ENCODE results near the gene MPDU1.
A peak's percentile ranks its signal among the peaks of the same experiment; 100 is the strongest.
"Not testable (repeated sequence)": the region's sequence is repeated elsewhere in the genome, so short reads cannot be mapped to it uniquely, and the experiment has no call there.

Gene MPDU1

GRCh38 chr17:7589891-7590691, 6.4 kb downstream of the MPDU1 start, which contains the start of gene SOX15:
Gene SOX15 (minus strand): TSS chr17:7590094. CDS start chr17:7589676, 418 bp downstream.
- no peak for DNase-seq (ENCODE audit: low read depth)
- no peak within 1 kb of the TSS for H3K4me3 ChIP-seq (replicated peaks; ENCODE audit: low read depth, low read length)
- TF ChIP-seq CTCF (IDR thresholded peaks at IDR 0.05; ENCODE audit: low read length, missing control alignments) = no peak

GRCh38 chr17:7590743-7591142, 7.1 kb downstream of the MPDU1 start:
- H3K4me3 ChIP-seq (replicated peaks; ENCODE audit: low read depth, low read length) = no peak overlapping the region
- peak; percentile 44 for DNase-seq (ENCODE audit: low read depth)
- no peak for TF ChIP-seq CTCF (IDR thresholded peaks at IDR 0.05; ENCODE audit: low read length, missing control alignments)

GRCh38 chr17:7591596-7591995, 7.9 kb downstream of the MPDU1 start:
- no peak for TF ChIP-seq CTCF (IDR thresholded peaks at IDR 0.05; ENCODE audit: low read length, missing control alignments)
- H3K4me3 ChIP-seq (replicated peaks; ENCODE audit: low read depth, low read length) = no peak overlapping the region

GRCh38 chr17:7592422-7593021, 8.9 kb downstream of the MPDU1 start:
- DNase-seq (ENCODE audit: low read depth) = no peak
- no peak for TF ChIP-seq CTCF (IDR thresholded peaks at IDR 0.05; ENCODE audit: low read length, missing control alignments)
- no peak overlapping the region for H3K4me3 ChIP-seq (replicated peaks; ENCODE audit: low read depth, low read length)

More at GRCh38 chr17:7591596-7591995, 7.9 kb downstream of the MPDU1 start:
- no peak for DNase-seq (ENCODE audit: low read depth)

- H3K4me3 ChIP-seq (replicated peaks; ENCODE audit: low read depth, low read length) = no peak overlapping the region
- no peak for TF ChIP-seq CTCF (IDR thresholded peaks at IDR 0.05; ENCODE audit: low read length, missing control alignments)
- DNase-seq (ENCODE audit: low read depth) = no peak
These were observed 9.6 kb downstream of the MPDU1 start for GRCh38 chr17:7593296-7593695.

- H3K4me3 ChIP-seq (replicated peaks; ENCODE audit: low read depth, low read length); DNase-seq (ENCODE audit: low read depth): not testable (repeated sequence)
These were observed 13.9 kb downstream of the MPDU1 start for GRCh38 chr17:7597561-7597960.

- H3K4me3 ChIP-seq (replicated peaks; ENCODE audit: low read depth, low read length) = no peak overlapping the region
- TF ChIP-seq CTCF (IDR thresholded peaks at IDR 0.05; ENCODE audit: low read length, missing control alignments) = no peak
- no peak for DNase-seq (ENCODE audit: low read depth)
These were observed 22.6 kb downstream of the MPDU1 start for GRCh38 chr17:7606280-7606679.

Data from fibroblast of pulmonary artery (primary cell).